PC-3 (cell line): Measurements from ENCODE around the gene UBE3D. TPM values are rescaled to one million over a fixed set of nuclear protein-coding genes. Genes with fewer than 3 reads are reported as not detected.

Source experiments
- ATAC-seq: fragments of 200-7000 bp; cut with Tn5 transposase; 2 replicates; pipeline ENCODE4 v1.9.1; 2020; ENCODE audit warnings: mild to moderate bottlenecking, moderate library complexity
- BruUV-seq: library from RNA; stranded (reverse); fragments of 400-500 nt; replicated peaks from 2 replicates; lab custom pipeline; 2021; lab: Mats Ljungman, UMichigan
- CTCF ChIA-PET: fragments of 300-600 bp; sonication (Branson Sonifier 250); formaldehyde crosslinking; loops from one replicate; lab custom pipeline; 2022; ENCODE audit warnings: antibody characterized with exemption; lab: Charles Lee
- POLR2A ChIA-PET: fragments of 300-600 bp; sonication (Branson Sonifier 250); formaldehyde crosslinking; loops from one replicate; lab custom pipeline; 2022; ENCODE audit warnings: antibody characterized with exemption; ENCODE audit not compliant: unreplicated experiment; lab: Charles Lee
- DNase-seq: peaks from one replicate; pipeline ENCODE4 v3.0.0-alpha.2; 2015
- H2AFZ ChIP-seq: fragments of 300-600 bp; sonication (generic); 2 replicates; pipeline ENCODE4 v1.6.0; 2016; ENCODE audit warnings: antibody characterized with exemption, low read length
- H3F3A ChIP-seq: fragments of 300-600 bp; sonication (generic); one replicate; pipeline ENCODE4 v1.6.0; 2017; ENCODE audit warnings: antibody characterized with exemption, low read length, control low read depth, mild to moderate bottlenecking; ENCODE audit not compliant: unreplicated experiment
- H3K27ac ChIP-seq: fragments of 300-600 bp; sonication (generic); 2 replicates; pipeline ENCODE4 v1.5.1; 2016; ENCODE audit warnings: mild to moderate bottlenecking, low read length
- H3K27me3 ChIP-seq: fragments of 300-600 bp; sonication (generic); 2 replicates; pipeline ENCODE4 v1.6.1; 2016; ENCODE audit warnings: low read length, mixed read lengths
- H3K36me3 ChIP-seq: fragments of 300-600 bp; sonication (generic); 2 replicates; pipeline ENCODE4 v1.6.1; 2016; ENCODE audit warnings: low read depth, mixed run types, low read length, mixed read lengths
- H3K4me1 ChIP-seq: fragments of 300-600 bp; sonication (generic); 2 replicates; pipeline ENCODE4 v1.5.1; 2016; ENCODE audit warnings: low read length; ENCODE audit not compliant: insufficient read depth
- H3K4me2 ChIP-seq: fragments of 300-600 bp; sonication (generic); 2 replicates; pipeline ENCODE4 v1.6.0; 2016; ENCODE audit warnings: low read length
- H3K4me3 ChIP-seq: fragments of 300-600 bp; sonication (generic); 2 replicates; pipeline ENCODE4 v1.5.1; 2016; ENCODE audit warnings: mild to moderate bottlenecking, low read length, mixed read lengths
- H3K79me2 ChIP-seq: fragments of 300-600 bp; sonication (generic); 2 replicates; pipeline ENCODE4 v1.6.1; 2017; ENCODE audit warnings: low read length, mixed read lengths
- H3K9ac ChIP-seq: fragments of 300-600 bp; sonication (generic); 2 replicates; pipeline ENCODE4 v1.6.0; 2016; ENCODE audit warnings: mild to moderate bottlenecking, low read length
- H3K9me2 ChIP-seq: fragments of 300-600 bp; sonication (generic); replicated peaks from 2 replicates; pipeline ENCODE4 v1.6.1; 2016; ENCODE audit warnings: mixed run types, low read length, mixed read lengths
- H3K9me3 ChIP-seq: fragments of 300-600 bp; sonication (generic); 2 replicates; pipeline ENCODE4 v1.6.1; 2016; ENCODE audit warnings: low read length, mixed read lengths
- H4K20me1 ChIP-seq: fragments of 300-600 bp; sonication (generic); 2 replicates; pipeline ENCODE4 v1.6.1; 2016; ENCODE audit warnings: low read length, mixed read lengths
- CTCF ChIP-seq: fragments of 300-600 bp; sonication (generic); conservative IDR thresholded peaks from 2 replicates; pipeline ENCODE4 v1.5.1; 2017; ENCODE audit warnings: antibody characterized with exemption, low read depth, mild to moderate bottlenecking, low read length
- EZH2 ChIP-seq: fragments of 300-600 bp; sonication (generic); IDR thresholded peaks from one replicate; pipeline ENCODE4 v1.6.1; 2017; ENCODE audit warnings: antibody characterized with exemption, mild to moderate bottlenecking, low read length; ENCODE audit not compliant: unreplicated experiment
- EZH2phosphoT487 ChIP-seq: fragments of 300-600 bp; sonication (generic); IDR thresholded peaks from 2 replicates; pipeline ENCODE4 v1.6.1; 2018; ENCODE audit warnings: mild to moderate bottlenecking, antibody characterized with exemption, low read length, borderline replicate concordance
- intact Hi-C: fragments of 100-400 bp; cut with micrococcal nuclease; formaldehyde crosslinking; loops from 2 replicates; pipeline ENCODE4 v1.9.0; 2023
- total RNA-seq: library from RNA; depleted of rRNA; stranded (reverse); fragments of >200 nt; gene quantifications from 2 replicates; pipeline ENCODE4 v1.2.3, GENCODE V29; 2014

The UBE3D gene
- total RNA-seq, 1 experiment from 2014 or later, result 5.0 TPM

- H3K4me2 ChIP-seq, result no peak overlapping the region
- ATAC-seq (no peak), DNase-seq (no peak)
- no peaks in the 10 kb centered on the region for H3K27me3 ChIP-seq
- no peaks in the 10 kb centered on the region for H4K20me1 ChIP-seq
- H3K36me3 ChIP-seq, result no peaks in the 10 kb centered on the region
- H3F3A ChIP-seq, result no peaks in the 10 kb centered on the region
- no peak overlapping the region for H2AFZ ChIP-seq
- ChIA-PET CTCF (no interaction called here), POLR2A (no interaction called here)
- TF ChIP-seq EZH2 (no peak), EZH2phosphoT487 (no peak), CTCF (no peak)
- BruUV-seq, result no TSS peak
- intact Hi-C loops, result no loop called here
- no peak overlapping the region for H3K4me3 ChIP-seq
- no peaks in the 10 kb centered on the region for H3K9me3 ChIP-seq
- no peak overlapping the region for H3K27ac ChIP-seq
- H3K9ac ChIP-seq, result no peak overlapping the region
- H3K9me2 ChIP-seq, result no peaks in the 10 kb centered on the region
- no peaks in the 10 kb centered on the region for H3K4me1 ChIP-seq
- H3K79me2 ChIP-seq, result no peaks in the 10 kb centered on the region
Measured at GRCh38 chr6:82924799-82925535, 140.7 kb downstream of the UBE3D start.

- Histone ChIP-seq H3K9ac (no peak overlapping the region), H3K27me3 (no peaks in the 10 kb centered on the region), H4K20me1 (no peaks in the 10 kb centered on the region), H3K79me2 (no peaks in the 10 kb centered on the region), H3K4me1 (no peaks in the 10 kb centered on the region), H3K4me2 (no peak overlapping the region), H3K36me3 (peaks cover 10% of the 10 kb centered on the region), H3F3A (no peaks in the 10 kb centered on the region), H3K9me2 (no peaks in the 10 kb centered on the region), H2AFZ (no peak overlapping the region), H3K4me3 (no peak overlapping the region), H3K9me3 (no peaks in the 10 kb centered on the region), H3K27ac (no peak overlapping the region)
- no TSS peak for BruUV-seq
- ATAC-seq (no peak), DNase-seq (no peak)
- ChIA-PET POLR2A (no interaction called here), CTCF (no interaction called here)
- intact Hi-C loops, result no loop called here
- TF ChIP-seq CTCF (no peak), EZH2 (no peak), EZH2phosphoT487 (no peak)
Measured at GRCh38 chr6:82921258-82921657, 144.4 kb downstream of the UBE3D start.

GRCh38 chr6:82917346-82918064 is 148.1 kb downstream of the UBE3D start:
- no peaks in the 10 kb centered on the region for H3F3A ChIP-seq
- H3K27me3 ChIP-seq, result no peaks in the 10 kb centered on the region
- H3K4me1 ChIP-seq, result no peaks in the 10 kb centered on the region
- no peak overlapping the region for H3K4me3 ChIP-seq
- no peaks in the 10 kb centered on the region for H3K79me2 ChIP-seq
- H3K4me2 ChIP-seq, result no peak overlapping the region
- DNase-seq (peak; percentile 16), ATAC-seq (no peak)
- intact Hi-C loops, result no loop called here
- ChIA-PET POLR2A (no interaction called here), CTCF (no interaction called here)
- H3K9me3 ChIP-seq, result no peaks in the 10 kb centered on the region
- peaks cover 10% of the 10 kb centered on the region for H3K36me3 ChIP-seq
- no peak overlapping the region for H2AFZ ChIP-seq
- H4K20me1 ChIP-seq, result no peaks in the 10 kb centered on the region
- H3K9ac ChIP-seq, result no peak overlapping the region
- no peaks in the 10 kb centered on the region for H3K9me2 ChIP-seq
- no TSS peak for BruUV-seq
- TF ChIP-seq CTCF (no peak), EZH2phosphoT487 (no peak), EZH2 (no peak)
- H3K27ac ChIP-seq, result no peak overlapping the region
